ENCODE measurements around the gene TLNRD1.

TLNRD1 gene

DNA sequence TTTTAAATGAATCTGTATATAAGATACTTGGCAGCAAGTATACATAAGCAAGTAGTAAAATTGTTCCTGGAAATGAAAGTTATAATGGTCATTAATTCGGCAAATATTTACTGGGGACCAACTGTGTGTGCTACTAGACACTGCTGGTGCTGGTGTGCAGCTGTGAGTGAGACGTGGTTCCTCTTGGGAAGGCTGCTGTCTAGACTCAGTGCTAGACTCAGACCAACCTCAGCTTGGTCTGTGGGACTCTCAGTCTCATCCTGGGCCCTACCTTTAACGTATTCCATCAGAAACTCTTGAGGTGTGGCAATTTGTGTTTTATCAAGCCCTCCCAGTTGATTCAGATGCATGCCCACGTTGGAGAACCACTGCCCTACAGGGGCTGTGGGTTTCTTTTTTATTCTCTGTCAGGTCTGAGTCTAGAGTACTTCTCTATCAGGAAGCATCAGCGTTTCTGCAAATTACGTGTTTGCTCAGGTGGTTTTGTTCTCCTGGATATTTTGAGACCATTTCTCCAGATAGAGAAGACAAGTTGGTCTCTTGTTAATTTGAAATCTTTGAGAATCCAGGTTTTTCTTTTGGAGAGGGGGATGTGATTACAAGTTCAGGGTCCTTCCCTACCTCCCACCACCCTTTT lies 6.8 kb downstream of the TLNRD1 start:
- Histone ChIP-seq H3K9me2 (replicated peaks; ENCODE audit: insufficient read depth, low read length) (no peaks in the 10 kb centered on the region), H3K36me3 (ENCODE audit: low read length) (peaks cover 10% of the 10 kb centered on the region; the same call in 1 of the 2 replicates), H3K27ac (ENCODE audit: low read depth, low read length) (no peak overlapping the region), H3K9ac (ENCODE audit: low read length) (no peak overlapping the region), H3K4me3 (ENCODE audit: insufficient read depth, low read length, poor library complexity, severe bottlenecking) (no peak overlapping the region), H4K20me1 (ENCODE audit: low read depth, low read length) (peaks cover 9% of the 10 kb centered on the region; the same call in 1 of the 2 replicates), H3K9me3 (ENCODE audit: insufficient read depth, low read length) (no peaks in the 10 kb centered on the region), H3K79me2 (ENCODE audit: insufficient read depth, low read length) (peaks cover 55% of the 10 kb centered on the region), H3K27me3 (ENCODE audit: low read length) (no peaks in the 10 kb centered on the region), H3K4me2 (ENCODE audit: low read depth, low read length, poor library complexity, severe bottlenecking) (no peak overlapping the region), H2AFZ (ENCODE audit: low read depth, low read length, severe bottlenecking) (no peak overlapping the region), H3F3A (ENCODE audit: insufficient read depth) (peaks cover 13% of the 10 kb centered on the region; the same call in 1 of the 2 replicates)
- TF ChIP-seq EZH2phosphoT487 (conservative IDR thresholded peaks at IDR 0.05; ENCODE audit: low read length), result no peak
- TF ChIP-seq, protein P1, sequence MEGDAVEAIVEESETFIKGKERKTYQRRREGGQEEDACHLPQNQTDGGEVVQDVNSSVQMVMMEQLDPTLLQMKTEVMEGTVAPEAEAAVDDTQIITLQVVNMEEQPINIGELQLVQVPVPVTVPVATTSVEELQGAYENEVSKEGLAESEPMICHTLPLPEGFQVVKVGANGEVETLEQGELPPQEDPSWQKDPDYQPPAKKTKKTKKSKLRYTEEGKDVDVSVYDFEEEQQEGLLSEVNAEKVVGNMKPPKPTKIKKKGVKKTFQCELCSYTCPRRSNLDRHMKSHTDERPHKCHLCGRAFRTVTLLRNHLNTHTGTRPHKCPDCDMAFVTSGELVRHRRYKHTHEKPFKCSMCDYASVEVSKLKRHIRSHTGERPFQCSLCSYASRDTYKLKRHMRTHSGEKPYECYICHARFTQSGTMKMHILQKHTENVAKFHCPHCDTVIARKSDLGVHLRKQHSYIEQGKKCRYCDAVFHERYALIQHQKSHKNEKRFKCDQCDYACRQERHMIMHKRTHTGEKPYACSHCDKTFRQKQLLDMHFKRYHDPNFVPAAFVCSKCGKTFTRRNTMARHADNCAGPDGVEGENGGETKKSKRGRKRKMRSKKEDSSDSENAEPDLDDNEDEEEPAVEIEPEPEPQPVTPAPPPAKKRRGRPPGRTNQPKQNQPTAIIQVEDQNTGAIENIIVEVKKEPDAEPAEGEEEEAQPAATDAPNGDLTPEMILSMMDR (IDR thresholded peaks at IDR 0.05; ENCODE audit: insufficient read depth, low read length, poor library complexity, severe bottlenecking), result no peak

DNA sequence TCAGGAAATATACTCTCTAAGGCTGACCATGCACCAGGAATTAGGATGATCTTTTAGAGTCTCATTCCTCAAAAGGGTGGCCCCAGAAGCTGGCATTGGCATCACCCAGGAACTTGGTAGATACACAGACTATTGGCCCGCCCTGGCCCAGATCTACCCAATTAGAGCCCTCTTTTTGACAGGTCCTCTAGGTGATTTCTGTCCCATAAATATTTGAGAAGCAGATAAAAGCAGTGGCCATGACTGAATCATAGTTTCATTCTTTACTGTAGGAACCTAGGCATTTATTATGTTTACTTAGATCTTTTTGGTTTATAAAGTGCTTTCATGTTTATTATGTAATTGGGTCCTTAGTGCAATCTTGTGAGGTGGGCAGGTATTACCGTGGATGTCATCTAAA lies 7.6 kb downstream of the TLNRD1 start:
- no peak overlapping the region for H2AFZ ChIP-seq (ENCODE audit: low read depth, low read length, severe bottlenecking)
- TF ChIP-seq, protein P1 (IDR thresholded peaks at IDR 0.05; ENCODE audit: insufficient read depth, low read length, poor library complexity, severe bottlenecking), result no peak
- no peak for TF ChIP-seq EZH2phosphoT487 (conservative IDR thresholded peaks at IDR 0.05; ENCODE audit: low read length)
- no peak overlapping the region for H3K4me3 ChIP-seq (ENCODE audit: insufficient read depth, low read length, poor library complexity, severe bottlenecking)
- H3K9me2 ChIP-seq (replicated peaks; ENCODE audit: insufficient read depth, low read length), result no peaks in the 10 kb centered on the region
- H4K20me1 ChIP-seq (ENCODE audit: low read depth, low read length), result peaks cover 9% of the 10 kb centered on the region; the same call in 1 of the 2 replicates
- no peaks in the 10 kb centered on the region for H3K27me3 ChIP-seq (ENCODE audit: low read length)
- no peak overlapping the region for H3K4me2 ChIP-seq (ENCODE audit: low read depth, low read length, poor library complexity, severe bottlenecking)
- peaks cover 10% of the 10 kb centered on the region; the same call in 1 of the 2 replicates for H3K36me3 ChIP-seq (ENCODE audit: low read length)
- H3K79me2 ChIP-seq (ENCODE audit: insufficient read depth, low read length), result peaks cover 47% of the 10 kb centered on the region
- H3F3A ChIP-seq (ENCODE audit: insufficient read depth), result peaks cover 13% of the 10 kb centered on the region; the same call in 1 of the 2 replicates
- H3K27ac ChIP-seq (ENCODE audit: low read depth, low read length), result no peak overlapping the region
- H3K9ac ChIP-seq (ENCODE audit: low read length), result no peak overlapping the region
- no peaks in the 10 kb centered on the region for H3K9me3 ChIP-seq (ENCODE audit: insufficient read depth, low read length)

DNA sequence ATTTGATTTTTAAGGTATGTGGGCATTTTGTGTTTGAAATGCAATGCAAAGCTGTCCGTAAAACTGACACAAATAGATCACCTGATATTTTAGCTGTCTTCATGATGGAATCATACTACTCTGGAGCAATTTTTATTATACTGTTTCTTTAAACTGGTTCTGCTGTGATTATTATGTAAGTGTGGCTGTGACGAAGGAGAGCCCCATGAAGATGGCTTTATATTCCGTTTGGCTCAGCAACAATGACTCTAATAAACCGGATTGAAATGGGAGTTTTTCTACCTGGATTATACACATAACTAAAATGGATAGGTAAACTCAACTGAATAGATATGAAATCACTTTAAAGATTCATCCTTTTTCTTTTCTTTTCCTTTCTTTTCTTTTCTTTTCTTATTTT lies 9.4 kb downstream of the TLNRD1 start:
- peaks cover 4% of the 10 kb centered on the region; the same call in 1 of the 2 replicates for H3F3A ChIP-seq (ENCODE audit: insufficient read depth)
- peaks cover 29% of the 10 kb centered on the region for H3K79me2 ChIP-seq (ENCODE audit: insufficient read depth, low read length)
- H3K9me2 ChIP-seq (replicated peaks; ENCODE audit: insufficient read depth, low read length), result no peaks in the 10 kb centered on the region
- TF ChIP-seq EZH2phosphoT487 (conservative IDR thresholded peaks at IDR 0.05; ENCODE audit: low read length), result no peak
- TF ChIP-seq, protein P1 (IDR thresholded peaks at IDR 0.05; ENCODE audit: insufficient read depth, low read length, poor library complexity, severe bottlenecking), result no peak
- no peak overlapping the region for H3K4me3 ChIP-seq (ENCODE audit: insufficient read depth, low read length, poor library complexity, severe bottlenecking)
- H3K4me2 ChIP-seq (ENCODE audit: low read depth, low read length, poor library complexity, severe bottlenecking), result no peak overlapping the region
- no peaks in the 10 kb centered on the region for H3K36me3 ChIP-seq (ENCODE audit: low read length)
- no peak overlapping the region for H3K27ac ChIP-seq (ENCODE audit: low read depth, low read length)
- no peak overlapping the region for H2AFZ ChIP-seq (ENCODE audit: low read depth, low read length, severe bottlenecking)
- H3K9me3 ChIP-seq (ENCODE audit: insufficient read depth, low read length), result no peaks in the 10 kb centered on the region
- H3K9ac ChIP-seq (ENCODE audit: low read length), result no peak overlapping the region
- H4K20me1 ChIP-seq (ENCODE audit: low read depth, low read length), result no peaks in the 10 kb centered on the region; the same call in 1 of the 2 replicates
- no peaks in the 10 kb centered on the region for H3K27me3 ChIP-seq (ENCODE audit: low read length)
